PC-9 (cell line): ENCODE measurements around the gene ZBTB43. TPM values are rescaled to one million over a fixed set of nuclear protein-coding genes. Genes with fewer than 3 reads are reported as not detected.

Experiments used
- BruUV-seq: library from RNA; stranded (reverse); fragments of 400-500 nt; replicated peaks from 2 replicates; lab custom pipeline; 2021; lab: Mats Ljungman, UMichigan
- CTCF ChIA-PET: fragments of 300-600 bp; sonication (Branson Sonifier 250); formaldehyde crosslinking; loops from one replicate; lab custom pipeline; 2022; ENCODE audit warnings: antibody characterized with exemption; lab: Charles Lee
- POLR2A ChIA-PET: fragments of 300-600 bp; sonication (Branson Sonifier 250); formaldehyde crosslinking; loops from one replicate; lab custom pipeline; 2022; ENCODE audit warnings: antibody characterized with exemption; ENCODE audit not compliant: unreplicated experiment; lab: Charles Lee
- DNase-seq, 2 experiments: peaks; one replicate each; pipeline versions ENCODE4 v3.0.0 to v3.0.0-alpha.2; 2015 to 2022; ENCODE audit warnings: mixed read lengths in 1 of 2
- H2AFZ ChIP-seq: fragments of 200-600 bp; sonication (generic); 2 replicates; pipeline ENCODE4 v1.8.1; 2017; ENCODE audit warnings: antibody characterized with exemption
- H3F3A ChIP-seq: fragments of 200-600 bp; sonication (generic); 2 replicates; pipeline ENCODE4 v1.8.1; 2017; ENCODE audit warnings: antibody characterized with exemption, mild to moderate bottlenecking, low read depth; ENCODE audit not compliant: insufficient read depth
- H3K27ac ChIP-seq: fragments of 200-600 bp; sonication (generic); 2 replicates; pipeline ENCODE4 v1.6.1; 2016; ENCODE audit warnings: mixed run types
- H3K27me3 ChIP-seq: fragments of 200-600 bp; sonication (generic); 2 replicates; pipeline ENCODE4 v1.6.1; 2016; ENCODE audit warnings: low read depth, mixed run types; ENCODE audit not compliant: insufficient read depth
- H3K36me3 ChIP-seq: fragments of 200-600 bp; sonication (generic); 2 replicates; pipeline ENCODE4 v1.6.1; 2016; ENCODE audit warnings: low read depth, mixed run types
- H3K4me1 ChIP-seq: fragments of 200-600 bp; sonication (generic); replicated peaks from 2 replicates; pipeline ENCODE4 v1.6.1; 2016; ENCODE audit warnings: mixed run types; ENCODE audit not compliant: insufficient read depth
- H3K4me2 ChIP-seq: fragments of 200-600 bp; sonication (generic); 2 replicates; pipeline ENCODE4 v1.6.1; 2017; ENCODE audit warnings: mixed run types
- H3K4me3 ChIP-seq: fragments of 200-600 bp; sonication (generic); 2 replicates; pipeline ENCODE4 v1.6.1; 2016; ENCODE audit warnings: mixed run types
- H3K79me2 ChIP-seq: fragments of 200-600 bp; sonication (generic); 2 replicates; pipeline ENCODE4 v1.6.1; 2017; ENCODE audit warnings: low read depth, mixed run types
- H3K9me2 ChIP-seq: fragments of 200-600 bp; sonication (generic); 2 replicates; pipeline ENCODE4 v1.8.1; 2017; ENCODE audit warnings: mild to moderate bottlenecking; ENCODE audit not compliant: insufficient read depth
- H3K9me3 ChIP-seq: fragments of 200-600 bp; sonication (generic); 2 replicates; pipeline ENCODE4 v1.8.1; 2016; ENCODE audit warnings: low read depth; ENCODE audit not compliant: insufficient read depth
- H4K20me1 ChIP-seq: fragments of 200-600 bp; sonication (generic); 2 replicates; pipeline ENCODE4 v1.8.1; 2017; ENCODE audit not compliant: insufficient read depth
- EZH2 ChIP-seq: fragments of 200-600 bp; sonication (generic); IDR thresholded peaks from 2 replicates; pipeline ENCODE4 v1.8.0; 2017; ENCODE audit warnings: antibody characterized with exemption, low read depth
- intact Hi-C: fragments of 100-400 bp; cut with micrococcal nuclease; formaldehyde crosslinking; loops from one replicate; pipeline ENCODE4 v1.10.0; 2022; ENCODE audit not compliant: unreplicated experiment
- total RNA-seq: library from RNA; stranded (reverse); gene quantifications from 2 replicates; pipeline ENCODE4 v1.2.3, GENCODE V29; 2021
- TF ChIP-seq, protein P1 (sequence below): fragments of 200-600 bp; sonication (generic); conservative IDR thresholded peaks from 2 replicates; pipeline ENCODE4 v1.6.1; 2017; ENCODE audit warnings: mixed run types, antibody characterized with exemption, mild to moderate bottlenecking, moderate library complexity

ZBTB43 gene
- total RNA-seq, 1 experiment from 2014 or later: 18.4 TPM

DNA sequence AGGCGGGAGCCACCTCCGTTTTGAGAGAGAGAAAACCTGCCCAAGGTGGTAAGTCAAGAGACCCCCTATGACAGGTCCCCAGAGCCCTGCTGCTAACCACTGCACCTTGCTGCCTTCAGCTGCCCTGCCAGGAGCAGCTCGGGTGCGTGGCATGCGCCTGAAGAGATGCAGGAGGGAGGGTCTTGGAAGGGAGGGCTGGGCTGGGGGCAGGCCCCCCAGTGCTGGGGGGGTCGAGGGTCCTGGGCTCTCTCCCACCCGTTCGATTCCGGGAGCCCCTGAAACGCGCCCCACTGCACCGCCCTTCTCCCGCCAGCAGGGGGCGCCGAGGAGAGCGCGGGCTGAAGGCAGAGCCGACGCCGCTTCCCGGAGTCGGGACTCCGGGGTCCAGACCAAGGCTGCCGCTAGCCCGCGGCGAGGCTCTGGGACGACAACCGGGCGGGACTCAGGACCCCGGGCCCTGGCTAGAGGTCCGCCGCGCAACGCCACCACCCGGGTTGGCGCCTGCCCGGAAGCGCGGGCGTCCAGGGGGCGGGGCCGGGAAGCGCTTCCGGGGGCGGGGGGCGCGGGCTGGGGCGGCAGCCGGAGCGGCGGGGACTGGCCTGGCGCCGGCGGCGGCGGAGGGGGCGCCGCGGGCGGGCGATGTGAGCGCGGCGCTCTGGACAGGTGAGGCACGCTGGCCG is 55.4 kb downstream of the ZBTB43 start, which contains the start of gene ZBTB34:
TSS of gene ZBTB34 (plus strand) at position 563 of the 680 bp plus-strand sequence. CDS start 18,761 bp downstream, outside the sequence.
- ChIA-PET POLR2A (no interaction called here), CTCF (interaction anchor here (0.6 to 1.5 kb wide), 3 partner anchors 11 to 542 kb away, joined by 5 to 8 read pairs (median 5); partner anchors contain the start of gene ZBTB43)
- intact Hi-C loops: loop anchor here (2.0 kb wide), 1 partner anchor 55 kb away; the partner anchor contains the start of gene RALGPS1
- peak; percentile 44 to 79 for DNase-seq
- H3K79me2 ChIP-seq: peaks cover 27% of the 10 kb centered on the region
- H3K4me2 ChIP-seq: peak within 1 kb of the TSS; percentile 93
- TF ChIP-seq, protein P1, sequence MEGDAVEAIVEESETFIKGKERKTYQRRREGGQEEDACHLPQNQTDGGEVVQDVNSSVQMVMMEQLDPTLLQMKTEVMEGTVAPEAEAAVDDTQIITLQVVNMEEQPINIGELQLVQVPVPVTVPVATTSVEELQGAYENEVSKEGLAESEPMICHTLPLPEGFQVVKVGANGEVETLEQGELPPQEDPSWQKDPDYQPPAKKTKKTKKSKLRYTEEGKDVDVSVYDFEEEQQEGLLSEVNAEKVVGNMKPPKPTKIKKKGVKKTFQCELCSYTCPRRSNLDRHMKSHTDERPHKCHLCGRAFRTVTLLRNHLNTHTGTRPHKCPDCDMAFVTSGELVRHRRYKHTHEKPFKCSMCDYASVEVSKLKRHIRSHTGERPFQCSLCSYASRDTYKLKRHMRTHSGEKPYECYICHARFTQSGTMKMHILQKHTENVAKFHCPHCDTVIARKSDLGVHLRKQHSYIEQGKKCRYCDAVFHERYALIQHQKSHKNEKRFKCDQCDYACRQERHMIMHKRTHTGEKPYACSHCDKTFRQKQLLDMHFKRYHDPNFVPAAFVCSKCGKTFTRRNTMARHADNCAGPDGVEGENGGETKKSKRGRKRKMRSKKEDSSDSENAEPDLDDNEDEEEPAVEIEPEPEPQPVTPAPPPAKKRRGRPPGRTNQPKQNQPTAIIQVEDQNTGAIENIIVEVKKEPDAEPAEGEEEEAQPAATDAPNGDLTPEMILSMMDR: peak; percentile 99
- no peak for TF ChIP-seq EZH2
- H3F3A ChIP-seq: peaks cover 5% of the 10 kb centered on the region; the same call in 1 of the 2 replicates
- no peaks in the 10 kb centered on the region for H3K36me3 ChIP-seq
- BruUV-seq: TSS peak; percentile 86
- no peaks in the 10 kb centered on the region for H3K9me3 ChIP-seq
- H3K27me3 ChIP-seq: no peaks in the 10 kb centered on the region
- H2AFZ ChIP-seq: peak within 1 kb of the TSS; percentile 76
- H3K4me3 ChIP-seq: peak within 1 kb of the TSS; percentile 75
- peak within 1 kb of the TSS; percentile 38; the same call in 1 of the 2 replicates for H3K27ac ChIP-seq
- H3K9me2 ChIP-seq: no peaks in the 10 kb centered on the region
- peaks cover 4% of the 10 kb centered on the region; the same call in 1 of the 2 replicates for H4K20me1 ChIP-seq
- H3K4me1 ChIP-seq: peaks cover 15% of the 10 kb centered on the region

DNA sequence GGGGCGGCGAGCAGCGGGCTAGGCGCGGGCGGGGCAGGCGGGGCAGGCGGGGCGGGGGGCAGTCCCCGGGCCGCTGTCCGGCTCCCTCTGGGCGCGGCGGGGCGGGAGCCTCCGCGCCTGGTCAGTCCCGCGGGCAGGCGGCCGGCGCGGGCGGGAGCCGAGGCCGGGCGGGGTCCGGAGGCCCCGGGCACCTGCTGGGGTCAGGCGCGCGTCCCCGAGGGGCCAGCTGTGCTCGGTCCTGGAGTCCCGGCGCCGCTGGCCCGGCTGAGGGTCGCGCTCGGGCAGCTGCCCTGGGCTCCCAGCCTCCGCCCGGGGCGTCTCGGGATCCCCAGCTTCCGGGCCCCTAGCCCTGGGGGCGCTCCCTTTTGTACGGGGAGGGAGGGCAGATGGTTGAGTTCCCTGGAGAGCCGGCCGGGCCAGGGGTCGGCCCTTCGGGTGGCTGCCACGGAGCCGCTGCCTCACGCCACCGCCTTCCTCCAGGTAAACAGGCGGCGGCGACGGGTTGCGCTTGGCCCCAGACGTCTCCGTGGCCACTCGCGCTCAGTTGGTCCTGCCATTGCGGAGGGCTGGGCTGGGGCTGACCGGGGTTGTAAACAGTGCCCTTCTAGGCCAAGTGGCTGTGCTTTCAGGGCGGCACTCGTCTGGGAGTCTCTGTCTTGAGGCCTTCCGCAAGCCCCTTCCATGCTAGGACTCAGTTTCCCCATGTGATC is 56.1 kb downstream of the ZBTB43 start:
- H2AFZ ChIP-seq: peak overlapping the region; percentile 76
- no peaks in the 10 kb centered on the region for H3K9me3 ChIP-seq
- peak overlapping the region; percentile 75 for H3K4me3 ChIP-seq
- DNase-seq: no peak
- POLR2A ChIA-PET: no interaction called here
- peaks cover 8% of the 10 kb centered on the region for H4K20me1 ChIP-seq
- CTCF ChIA-PET: no interaction called here
- no peak for TF ChIP-seq EZH2
- TF ChIP-seq, protein P1: no peak
- H3K27me3 ChIP-seq: no peaks in the 10 kb centered on the region
- H3F3A ChIP-seq: peaks cover 5% of the 10 kb centered on the region; the same call in 1 of the 2 replicates
- H3K4me2 ChIP-seq: peak overlapping the region; percentile 93
- intact Hi-C loops: loop anchor here (2.0 kb wide), 1 partner anchor 54 kb away; the partner anchor contains the start of gene RALGPS1
- peaks cover 15% of the 10 kb centered on the region for H3K4me1 ChIP-seq
- H3K9me2 ChIP-seq: no peaks in the 10 kb centered on the region
- H3K36me3 ChIP-seq: no peaks in the 10 kb centered on the region
- H3K79me2 ChIP-seq: peaks cover 30% of the 10 kb centered on the region
- no TSS peak for BruUV-seq
- no peak overlapping the region for H3K27ac ChIP-seq

DNA sequence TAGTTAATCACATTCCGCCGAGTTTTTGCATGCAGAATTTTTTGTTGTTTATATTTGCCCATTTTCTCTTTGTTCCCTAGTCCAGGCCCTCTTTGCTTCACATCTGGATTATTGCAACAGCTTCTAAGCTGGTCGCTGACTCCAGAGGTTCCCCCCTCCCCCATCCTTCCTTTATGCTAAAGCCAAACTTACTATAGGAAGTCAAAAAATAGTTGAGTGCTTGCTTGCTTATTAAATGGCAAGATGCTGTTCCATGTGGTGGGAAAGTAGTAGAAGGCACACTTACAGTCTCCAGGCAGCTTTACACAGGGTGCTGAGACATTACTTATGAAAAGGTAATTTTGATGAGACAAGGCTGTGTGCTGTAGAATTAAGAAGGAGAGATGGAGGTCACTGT is 56.9 kb downstream of the ZBTB43 start:
- H2AFZ ChIP-seq: no peak overlapping the region
- H3K27me3 ChIP-seq: no peaks in the 10 kb centered on the region
- no peaks in the 10 kb centered on the region for H3K9me3 ChIP-seq
- CTCF ChIA-PET: interaction anchor here (0.5 kb wide), 1 partner anchor 677 kb away, joined by 5 read pairs; no protein-coding TSS in a partner anchor
- H3K79me2 ChIP-seq: peaks cover 30% of the 10 kb centered on the region
- no peak for TF ChIP-seq EZH2
- TF ChIP-seq, protein P1: no peak
- peak overlapping the region; percentile 93 for H3K4me2 ChIP-seq
- H3K4me3 ChIP-seq: peak overlapping the region; percentile 75; the same call in 1 of the 2 replicates
- no peak overlapping the region for H3K27ac ChIP-seq
- no peaks in the 10 kb centered on the region for H3K36me3 ChIP-seq
- intact Hi-C loops: loop anchor here (2.0 kb wide), 1 partner anchor 53 kb away; the partner anchor contains the start of gene RALGPS1
- H3K9me2 ChIP-seq: no peaks in the 10 kb centered on the region
- BruUV-seq: TSS peak; percentile 25
- POLR2A ChIA-PET: no interaction called here
- no peak for DNase-seq
- H4K20me1 ChIP-seq: peaks cover 9% of the 10 kb centered on the region
- H3K4me1 ChIP-seq: peaks cover 15% of the 10 kb centered on the region
- H3F3A ChIP-seq: peaks cover 5% of the 10 kb centered on the region; the same call in 1 of the 2 replicates
